ENCODE measurements around the gene REPIN1. TPM values are rescaled to one million over a fixed set of nuclear protein-coding genes. Genes with fewer than 3 reads are reported as not detected.

Gene REPIN1
- total and polyA plus RNA-seq, 9 of the 15 experiments (the other 6 are each of a cell fraction or from before 2014, with no cell fraction given): 8.1 to 283 (median 94.3) TPM

DNA sequence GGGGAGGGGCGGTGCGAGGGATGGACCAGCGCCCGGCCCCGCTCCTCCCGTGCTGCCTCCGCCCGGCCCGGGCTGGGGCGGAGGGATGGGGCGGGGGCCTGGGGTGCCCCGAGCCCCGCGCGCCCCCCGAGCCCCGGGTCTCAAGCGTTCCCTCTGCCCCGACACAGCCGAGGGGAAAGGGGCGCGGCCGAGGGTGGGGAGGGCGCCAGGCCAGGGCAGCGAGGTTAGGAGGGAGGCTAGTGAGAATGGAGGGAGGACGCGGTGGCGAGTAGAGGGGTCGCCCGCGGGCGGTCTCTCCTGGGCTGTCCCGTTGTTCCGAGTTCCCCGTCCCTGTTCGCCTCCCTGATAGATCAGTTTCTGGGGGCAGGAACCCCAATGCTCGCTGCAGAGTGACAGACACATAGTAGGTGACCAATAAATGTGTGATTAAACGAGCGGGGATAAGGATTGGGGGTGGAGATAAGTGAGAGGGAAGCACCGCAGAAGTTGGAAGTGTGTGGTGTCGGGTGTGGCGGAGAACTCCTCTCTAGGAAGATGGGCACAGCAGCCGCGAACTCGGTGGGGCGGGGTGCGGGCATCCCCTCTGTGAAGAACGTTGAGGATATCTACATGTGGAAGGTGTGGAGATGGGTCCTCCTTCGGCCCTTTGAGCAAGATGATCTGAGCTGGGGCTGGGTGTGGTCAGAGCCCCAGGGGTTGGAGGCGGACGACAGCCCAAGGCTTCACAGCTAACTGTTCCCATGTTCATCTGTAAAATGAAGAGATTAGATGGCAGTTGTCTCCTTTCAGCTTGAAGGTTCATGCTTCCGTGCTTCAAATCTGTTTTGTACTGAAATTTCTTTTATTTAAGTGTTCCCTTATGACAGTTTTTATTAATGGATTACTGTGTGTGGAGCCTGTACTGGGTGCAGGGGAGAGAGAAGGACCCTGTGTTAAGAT is 11.1 kb downstream of the REPIN1 start (continued):
- TF ChIP-seq POLR2B (IDR thresholded peaks at IDR 0.05; ENCODE audit: low read depth, partially characterized antibody) (no peak), ZNF778 (CRISPR knock-in tag; IDR thresholded peaks at IDR 0.05) (no peak), TRIM24 (IDR thresholded peaks at IDR 0.05) (no peak), TCF7 (IDR thresholded peaks at IDR 0.05; ENCODE audit: borderline replicate concordance) (no peak), RUNX1 (IDR thresholded peaks at IDR 0.05; ENCODE audit: low read depth) (no peak), ZNF77 (CRISPR knock-in tag; IDR thresholded peaks at IDR 0.05) (no peak), RFX5 (IDR thresholded peaks at IDR 0.05; ENCODE audit: low read depth, low read length) (no peak), TAF1 (IDR thresholded peaks at IDR 0.05; ENCODE audit: control insufficient read depth, extremely low read depth, insufficient read depth, low read length, severe bottlenecking) (no peak), ZNF766 (CRISPR knock-in tag; conservative IDR thresholded peaks at IDR 0.05) (no peak), ZSCAN32 (CRISPR knock-in tag; IDR thresholded peaks at IDR 0.05) (no peak), NCOA2 (IDR thresholded peaks at IDR 0.05; ENCODE audit: partially characterized antibody in 2 of 2) (no peak), ZNF217 (CRISPR knock-in tag; IDR thresholded peaks at IDR 0.05) (no peak), PHB (CRISPR knock-in tag; IDR thresholded peaks at IDR 0.05) (no peak), BRD9 (IDR thresholded peaks at IDR 0.05; ENCODE audit: low read depth, partially characterized antibody) (no peak), ZNF445 (CRISPR knock-in tag; IDR thresholded peaks at IDR 0.05; ENCODE audit: low read depth) (no peak), ZNF253 (CRISPR knock-in tag; conservative IDR thresholded peaks at IDR 0.05) (no peak), KLF1 (tag; IDR thresholded peaks at IDR 0.05) (no peak), IFI16 (CRISPR knock-in tag; IDR thresholded peaks at IDR 0.05) (no peak), KDM2B (CRISPR knock-in tag; IDR thresholded peaks at IDR 0.05) (no peak), MAFF (IDR thresholded peaks at IDR 0.05; ENCODE audit: low read length) (no peak)
- TF ChIP-seq, protein P1, sequence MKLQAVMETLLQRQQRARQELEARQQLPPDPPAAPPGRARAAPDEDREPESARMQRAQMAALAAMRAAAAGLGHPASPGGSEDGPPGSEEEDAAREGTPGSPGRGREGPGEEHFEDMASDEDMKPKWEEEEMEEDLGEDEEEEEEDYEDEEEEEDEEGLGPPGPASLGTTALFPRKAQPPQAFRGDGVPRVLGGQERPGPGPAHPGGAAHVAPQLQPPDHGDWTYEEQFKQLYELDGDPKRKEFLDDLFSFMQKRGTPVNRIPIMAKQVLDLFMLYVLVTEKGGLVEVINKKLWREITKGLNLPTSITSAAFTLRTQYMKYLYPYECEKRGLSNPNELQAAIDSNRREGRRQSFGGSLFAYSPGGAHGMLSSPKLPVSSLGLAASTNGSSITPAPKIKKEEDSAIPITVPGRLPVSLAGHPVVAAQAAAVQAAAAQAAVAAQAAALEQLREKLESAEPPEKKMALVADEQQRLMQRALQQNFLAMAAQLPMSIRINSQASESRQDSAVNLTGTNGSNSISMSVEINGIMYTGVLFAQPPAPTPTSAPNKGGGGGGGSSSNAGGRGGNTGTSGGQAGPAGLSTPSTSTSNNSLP (IDR thresholded peaks at IDR 0.05; ENCODE audit: borderline replicate concordance, low read depth, low read length): peak; percentile 47; the same call in 1 of the 2 replicates
- TF ChIP-seq, protein P2, sequence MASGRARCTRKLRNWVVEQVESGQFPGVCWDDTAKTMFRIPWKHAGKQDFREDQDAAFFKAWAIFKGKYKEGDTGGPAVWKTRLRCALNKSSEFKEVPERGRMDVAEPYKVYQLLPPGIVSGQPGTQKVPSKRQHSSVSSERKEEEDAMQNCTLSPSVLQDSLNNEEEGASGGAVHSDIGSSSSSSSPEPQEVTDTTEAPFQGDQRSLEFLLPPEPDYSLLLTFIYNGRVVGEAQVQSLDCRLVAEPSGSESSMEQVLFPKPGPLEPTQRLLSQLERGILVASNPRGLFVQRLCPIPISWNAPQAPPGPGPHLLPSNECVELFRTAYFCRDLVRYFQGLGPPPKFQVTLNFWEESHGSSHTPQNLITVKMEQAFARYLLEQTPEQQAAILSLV (tag; IDR thresholded peaks at IDR 0.05): no peak
- TF ChIP-seq, protein P3, sequence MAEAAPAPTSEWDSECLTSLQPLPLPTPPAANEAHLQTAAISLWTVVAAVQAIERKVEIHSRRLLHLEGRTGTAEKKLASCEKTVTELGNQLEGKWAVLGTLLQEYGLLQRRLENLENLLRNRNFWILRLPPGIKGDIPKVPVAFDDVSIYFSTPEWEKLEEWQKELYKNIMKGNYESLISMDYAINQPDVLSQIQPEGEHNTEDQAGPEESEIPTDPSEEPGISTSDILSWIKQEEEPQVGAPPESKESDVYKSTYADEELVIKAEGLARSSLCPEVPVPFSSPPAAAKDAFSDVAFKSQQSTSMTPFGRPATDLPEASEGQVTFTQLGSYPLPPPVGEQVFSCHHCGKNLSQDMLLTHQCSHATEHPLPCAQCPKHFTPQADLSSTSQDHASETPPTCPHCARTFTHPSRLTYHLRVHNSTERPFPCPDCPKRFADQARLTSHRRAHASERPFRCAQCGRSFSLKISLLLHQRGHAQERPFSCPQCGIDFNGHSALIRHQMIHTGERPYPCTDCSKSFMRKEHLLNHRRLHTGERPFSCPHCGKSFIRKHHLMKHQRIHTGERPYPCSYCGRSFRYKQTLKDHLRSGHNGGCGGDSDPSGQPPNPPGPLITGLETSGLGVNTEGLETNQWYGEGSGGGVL (CRISPR knock-in tag; IDR thresholded peaks at IDR 0.05): no peak
- TF ChIP-seq, protein P4, sequence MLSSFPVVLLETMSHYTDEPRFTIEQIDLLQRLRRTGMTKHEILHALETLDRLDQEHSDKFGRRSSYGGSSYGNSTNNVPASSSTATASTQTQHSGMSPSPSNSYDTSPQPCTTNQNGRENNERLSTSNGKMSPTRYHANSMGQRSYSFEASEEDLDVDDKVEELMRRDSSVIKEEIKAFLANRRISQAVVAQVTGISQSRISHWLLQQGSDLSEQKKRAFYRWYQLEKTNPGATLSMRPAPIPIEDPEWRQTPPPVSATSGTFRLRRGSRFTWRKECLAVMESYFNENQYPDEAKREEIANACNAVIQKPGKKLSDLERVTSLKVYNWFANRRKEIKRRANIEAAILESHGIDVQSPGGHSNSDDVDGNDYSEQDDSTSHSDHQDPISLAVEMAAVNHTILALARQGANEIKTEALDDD (IDR thresholded peaks at IDR 0.05): no peak

Measured in K562 (cell line).